GM21619 (cell line): ENCODE data around the gene AIRE.
"Not testable (repeated sequence)": the region's sequence is repeated elsewhere in the genome, so short reads cannot be mapped to it uniquely, and the experiment has no call there.

ENCODE experiments used
- ATAC-seq: cut with Tn5 transposase; IDR thresholded peaks from one replicate; pipeline ENCODE4 v1.9.1; 2021; ENCODE audit not compliant: unreplicated experiment

Gene AIRE

GRCh38 chr21:44334329-44335030 lies 48.8 kb downstream of the AIRE start:
- ATAC-seq, result no peak

- no peak for ATAC-seq
Measured at GRCh38 chr21:44335266-44336059, 49.8 kb downstream of the AIRE start.

GRCh38 chr21:44337449-44337848 lies 51.8 kb downstream of the AIRE start:
- no peak for ATAC-seq

DNA sequence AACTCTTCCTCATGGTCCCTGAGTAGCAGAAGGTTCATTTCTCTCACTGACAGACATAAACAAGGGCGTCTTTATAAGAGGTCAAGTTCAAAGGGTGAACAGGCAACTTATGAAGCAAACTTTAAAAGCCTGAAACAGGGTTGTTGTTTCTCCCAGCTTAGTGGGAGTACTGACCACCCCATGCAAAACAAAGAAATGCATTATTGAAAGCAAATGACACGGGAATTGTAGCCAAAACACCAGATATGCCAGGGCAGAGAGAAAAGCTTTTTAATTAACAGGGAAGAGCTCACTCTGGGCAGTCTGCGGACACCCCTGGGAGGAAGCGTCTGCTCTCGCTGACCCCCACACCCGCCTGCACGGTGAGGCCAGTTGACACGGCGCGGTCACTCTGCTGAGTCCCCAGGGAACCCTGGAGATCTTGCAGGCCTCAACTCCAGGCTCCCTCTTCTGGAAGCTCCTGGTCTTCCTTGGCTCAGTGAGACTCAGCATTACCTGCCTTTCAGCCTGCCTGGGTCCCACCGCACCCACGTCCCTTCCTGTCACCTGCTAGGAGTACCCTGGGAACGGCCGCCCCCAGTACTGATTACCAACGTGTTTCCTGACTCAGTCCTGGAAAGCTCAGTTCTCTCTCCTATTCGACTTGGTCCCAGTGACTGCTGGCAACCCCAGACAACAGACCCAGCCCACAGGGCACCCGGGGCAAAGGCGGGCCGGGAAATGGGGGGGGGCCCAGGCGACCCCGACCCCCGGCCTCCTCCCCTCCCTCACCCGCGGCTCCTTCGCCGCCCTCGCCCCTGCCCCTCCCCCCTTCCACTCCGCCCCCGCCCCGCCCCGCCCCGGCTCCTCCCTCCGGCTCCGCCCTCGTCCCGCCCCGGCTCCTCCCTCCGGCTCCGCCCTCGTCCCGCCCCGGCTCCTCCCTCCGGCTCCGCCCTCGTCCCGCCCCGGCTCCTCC lies 52.5 kb downstream of the AIRE start:
- no peak for ATAC-seq

- ATAC-seq, result peak; percentile 79
Measured at GRCh38 chr21:44338971-44339910, 53.6 kb downstream of the AIRE start, which contains the start of gene CFAP410. TSS of gene CFAP410 (minus strand) at chr21:44339390. CDS start at chr21:44339194, 196 bp downstream.

GRCh38 chr21:44341726-44342458 lies 56.2 kb downstream of the AIRE start:
- ATAC-seq, result not testable (repeated sequence)

DNA sequence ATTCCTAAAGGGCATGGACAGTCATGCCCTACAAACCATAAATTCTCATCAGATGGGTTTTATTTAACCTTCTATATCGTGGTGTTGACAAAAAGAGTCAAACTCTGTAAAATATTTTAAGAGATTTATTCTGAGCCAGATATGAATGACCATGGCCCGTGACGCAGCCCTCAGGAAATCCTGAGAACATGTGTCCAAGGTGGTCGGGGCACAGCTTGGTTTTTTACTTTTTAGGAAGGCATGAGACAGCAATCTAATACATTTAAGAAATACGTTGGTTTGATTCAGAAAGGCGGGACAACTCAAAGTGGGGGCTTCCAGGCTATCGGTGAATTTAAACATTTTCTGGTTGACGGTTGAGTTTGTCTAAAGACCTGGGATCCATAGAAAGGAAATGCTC lies 57.3 kb downstream of the AIRE start:
- ATAC-seq, result not testable (repeated sequence)

- no peak for ATAC-seq
Measured at GRCh38 chr21:44344541-44345183, 59.0 kb downstream of the AIRE start.

GRCh38 chr21:44345495-44345894 lies 59.8 kb downstream of the AIRE start:
- no peak for ATAC-seq

- no peak for ATAC-seq
Measured at GRCh38 chr21:44347911-44348451, 62.3 kb downstream of the AIRE start.
